ENCODE data around the gene MN1.

- TF ChIP-seq CTCF (IDR thresholded peaks at IDR 0.05; ENCODE audit: low read depth, low read length) (no peak), POLR2A (IDR thresholded peaks at IDR 0.05; ENCODE audit: extremely low read depth, insufficient read length) (no peak), MAX (IDR thresholded peaks at IDR 0.05; ENCODE audit: low read depth, low read length) (no peak)
Measured at GRCh38 chr22:27791159-27791858, 10.2 kb downstream of the MN1 start.

Data from NB4 (cell line).